Measurements from ENCODE around the gene DNM3.

The DNM3 gene

DNA sequence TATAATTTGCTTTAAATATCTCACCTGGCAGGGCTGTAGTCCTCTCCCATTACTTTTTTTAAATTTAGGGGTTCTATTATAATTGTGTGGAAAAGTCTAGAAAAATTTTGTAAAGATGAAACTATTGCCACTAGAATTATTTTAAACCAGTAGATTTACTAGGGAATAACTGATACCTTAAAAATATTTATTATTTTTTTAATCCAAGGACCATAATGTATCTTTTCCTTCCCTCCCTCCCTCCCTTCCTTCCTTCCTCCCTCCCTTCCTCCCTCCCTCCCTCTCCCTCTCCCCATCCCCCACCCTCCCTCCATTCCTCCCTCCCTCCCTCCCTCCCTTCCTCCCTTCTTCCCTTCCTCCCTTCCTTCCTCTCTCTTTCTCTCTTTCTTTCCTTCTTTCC lies 90.5 kb downstream of the DNM3 start:
- DNase-seq: no peak

DNA sequence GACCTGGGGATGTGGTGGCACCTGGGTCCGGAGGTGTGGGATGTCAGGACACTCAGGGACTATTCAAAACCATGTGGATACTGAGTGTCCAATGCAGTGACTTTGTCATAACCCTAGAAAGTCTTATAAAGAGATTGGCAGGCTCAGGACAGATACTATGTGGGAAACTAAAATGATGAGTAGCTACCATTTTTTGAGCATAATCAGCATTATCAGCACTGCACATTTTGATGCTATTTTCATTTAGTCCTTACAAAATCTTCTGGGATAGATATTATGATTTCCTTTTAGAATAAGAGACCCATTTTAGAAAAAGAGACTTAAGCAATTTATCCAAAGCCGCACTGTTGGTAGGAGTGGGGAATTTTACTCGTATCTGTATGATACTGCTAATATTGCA lies 93.4 kb downstream of the DNM3 start:
- DNase-seq: no peak

DNA sequence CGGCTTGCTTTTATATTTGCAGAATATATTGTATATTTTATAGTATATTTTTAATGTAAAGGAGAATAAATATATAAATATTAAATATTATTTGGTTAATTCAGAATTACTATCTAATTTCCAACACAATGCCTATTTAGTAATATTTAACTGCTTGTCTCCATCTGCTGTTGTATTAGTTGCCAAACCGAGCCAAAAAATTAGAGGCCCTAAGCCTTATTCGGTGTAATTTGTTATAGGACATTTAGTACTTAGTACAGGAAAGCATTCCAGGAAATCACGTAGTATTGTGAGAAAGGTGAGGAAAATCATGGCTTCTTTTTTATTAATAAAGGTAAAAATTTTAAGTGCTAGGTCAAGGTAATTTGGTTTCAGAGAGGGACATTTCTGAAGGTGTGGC lies 93.8 kb downstream of the DNM3 start:
- DNase-seq: no peak

DNA sequence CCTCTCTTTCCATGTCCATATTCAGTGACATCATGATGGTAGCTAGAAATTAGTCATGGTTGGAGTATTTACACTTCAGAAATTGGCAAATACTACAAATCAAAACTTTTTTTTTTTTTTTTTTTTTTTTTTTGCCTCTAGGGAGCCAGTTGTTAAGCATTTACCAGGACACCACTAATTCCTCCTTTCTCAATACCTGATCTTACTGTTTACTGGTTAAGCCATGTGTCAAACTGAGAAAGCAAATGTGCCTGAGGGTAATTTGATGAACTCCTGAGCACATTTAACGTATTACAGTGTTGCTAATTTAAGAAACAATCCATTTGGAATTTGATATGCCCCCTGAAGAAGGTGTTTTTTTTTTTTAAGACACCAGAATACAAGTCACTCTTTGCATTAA lies 94.4 kb downstream of the DNM3 start:
- DNase-seq: no peak

DNA sequence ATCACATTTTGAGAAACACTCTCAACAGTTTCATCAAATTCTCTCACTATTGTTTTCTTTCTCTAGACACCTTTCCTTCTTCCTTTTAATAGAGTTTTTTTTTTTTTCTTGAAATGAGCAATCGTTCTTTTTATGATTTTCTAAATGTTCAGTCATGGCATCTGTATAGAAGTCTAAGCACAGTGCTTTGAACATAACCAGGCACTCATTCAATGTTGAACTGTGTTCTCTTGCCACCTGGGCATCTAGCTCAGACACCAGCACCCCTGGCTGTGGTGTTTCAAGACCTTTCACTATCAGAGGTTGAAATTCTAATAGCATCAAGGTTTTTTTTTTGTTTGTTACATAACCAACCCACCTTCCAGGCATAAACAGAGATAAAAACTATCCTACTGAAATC lies 96.6 kb downstream of the DNM3 start:
- DNase-seq: no peak

DNA sequence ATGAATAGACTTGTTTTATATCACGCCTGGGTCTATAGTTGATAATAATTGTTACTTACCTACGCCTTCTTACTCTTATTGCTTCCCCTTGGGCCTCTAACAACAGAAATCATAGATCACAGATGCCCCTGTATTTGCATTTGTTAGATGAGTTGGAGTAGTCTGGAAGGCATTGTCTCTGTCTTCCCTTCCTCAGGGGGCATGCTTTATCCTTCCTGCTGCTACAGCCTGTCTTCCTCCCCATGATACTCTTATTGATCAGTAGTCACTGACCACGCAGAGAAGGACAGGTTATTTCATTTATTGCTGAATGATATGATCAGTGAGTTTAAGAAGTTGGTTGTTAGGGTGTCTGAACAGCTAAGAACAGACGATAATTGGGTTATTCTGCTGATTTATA lies 98.4 kb downstream of the DNM3 start:
- DNase-seq: no peak

DNA sequence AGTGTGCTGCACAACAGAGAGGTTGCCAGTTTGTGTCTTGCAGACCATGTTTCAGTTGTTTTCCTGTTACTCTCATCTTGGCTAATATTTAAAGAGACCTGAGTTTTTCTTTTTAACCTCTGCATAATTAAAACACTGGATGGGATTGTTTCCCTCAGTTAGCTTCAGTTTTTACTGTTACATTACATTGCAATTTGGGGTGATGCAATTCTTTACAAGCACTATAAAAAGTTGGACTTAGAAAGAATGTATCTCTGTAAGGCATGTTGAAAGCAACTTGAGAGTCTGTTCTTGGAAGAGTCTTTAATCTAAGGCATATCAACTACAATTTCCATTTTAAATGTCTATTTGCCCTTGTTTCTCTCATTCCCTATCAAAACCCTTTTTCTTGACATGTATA lies 99.1 kb downstream of the DNM3 start:
- DNase-seq: no peak

DNA sequence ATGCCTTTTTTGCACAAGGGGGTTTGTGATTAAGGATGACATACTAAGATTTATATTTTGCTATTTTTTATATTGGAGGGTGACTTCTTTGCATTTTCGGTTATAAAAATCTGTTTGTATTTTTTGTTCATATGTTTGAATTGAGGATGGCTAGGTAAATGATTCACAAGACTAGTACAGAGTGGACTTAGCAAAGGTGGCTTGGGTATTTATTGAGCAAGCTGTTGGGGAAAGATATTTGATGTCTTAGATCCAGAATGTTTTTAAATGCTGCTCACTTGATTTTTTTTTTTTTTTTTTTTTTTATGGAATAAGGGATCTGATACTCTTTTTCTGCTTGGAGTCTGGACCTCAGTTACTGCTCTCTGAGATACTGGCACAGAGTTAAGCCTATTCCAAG lies 100.6 kb downstream of the DNM3 start:
- no peak for DNase-seq

DNA sequence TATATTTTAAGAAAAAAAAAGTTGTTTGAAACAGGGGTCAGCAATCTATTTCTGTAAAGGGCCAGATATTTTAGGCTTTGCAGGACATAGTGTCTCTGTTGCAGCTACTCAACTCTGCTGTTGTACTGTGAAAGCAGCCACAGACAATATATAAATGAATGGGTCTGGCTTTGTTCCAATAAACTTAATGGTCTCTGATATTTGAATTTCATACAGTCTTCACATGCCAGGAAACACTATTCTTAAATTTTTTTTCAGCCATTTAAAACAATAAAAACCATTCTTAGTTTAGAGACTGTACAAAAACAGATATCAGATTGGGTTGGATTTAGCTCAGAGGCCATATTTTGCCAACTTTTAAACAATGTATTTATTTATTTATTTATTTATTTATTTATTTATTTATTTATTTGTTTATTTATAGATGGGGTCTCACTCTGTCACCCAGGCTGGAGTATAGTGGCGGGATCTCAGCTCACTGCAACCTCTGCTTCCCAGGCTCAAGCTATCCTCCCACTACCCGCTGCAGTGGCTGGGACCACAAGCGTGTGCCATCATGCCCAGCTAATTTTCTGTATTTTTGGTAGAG lies 102.8 kb downstream of the DNM3 start:
- DNase-seq: no peak

DNA sequence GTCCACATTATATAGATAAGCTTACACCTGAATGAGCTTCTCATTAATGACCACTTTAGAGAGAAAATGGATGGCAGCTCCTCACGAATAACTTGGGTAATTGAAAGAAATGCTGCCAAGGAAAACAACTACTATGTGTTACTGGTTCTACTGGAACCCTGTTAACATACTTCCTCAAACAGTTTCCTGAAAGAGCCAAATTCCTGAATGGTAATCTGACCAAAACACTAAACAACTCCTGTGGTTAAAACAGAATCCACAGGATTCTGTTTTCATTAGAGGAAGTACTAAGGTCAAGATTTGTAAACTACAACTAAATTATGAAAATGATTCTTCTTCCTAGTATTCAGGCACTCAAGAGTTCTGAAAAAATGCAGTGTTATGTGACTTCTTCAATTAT lies 107.2 kb downstream of the DNM3 start:
- no peak for DNase-seq

DNA sequence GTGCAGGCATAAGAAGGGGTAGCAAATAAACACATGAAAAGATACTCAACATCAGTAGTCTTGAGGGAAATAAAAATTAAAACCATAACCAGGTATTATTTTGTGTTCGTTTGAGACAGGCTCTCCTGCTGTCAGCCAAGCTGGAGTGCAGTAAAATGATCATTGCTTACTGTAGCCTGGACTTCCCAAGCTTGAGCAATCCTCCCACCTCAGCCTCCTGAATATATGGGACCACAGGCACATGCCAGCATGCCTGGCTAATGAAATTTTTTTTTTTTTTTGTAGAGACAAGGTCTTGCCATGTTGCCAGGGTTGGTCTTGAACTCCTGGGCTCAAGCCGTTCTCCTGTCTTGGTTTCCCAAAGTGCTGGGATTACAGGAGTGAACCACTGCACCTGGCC lies 108.0 kb downstream of the DNM3 start:
- DNase-seq: no peak

DNA sequence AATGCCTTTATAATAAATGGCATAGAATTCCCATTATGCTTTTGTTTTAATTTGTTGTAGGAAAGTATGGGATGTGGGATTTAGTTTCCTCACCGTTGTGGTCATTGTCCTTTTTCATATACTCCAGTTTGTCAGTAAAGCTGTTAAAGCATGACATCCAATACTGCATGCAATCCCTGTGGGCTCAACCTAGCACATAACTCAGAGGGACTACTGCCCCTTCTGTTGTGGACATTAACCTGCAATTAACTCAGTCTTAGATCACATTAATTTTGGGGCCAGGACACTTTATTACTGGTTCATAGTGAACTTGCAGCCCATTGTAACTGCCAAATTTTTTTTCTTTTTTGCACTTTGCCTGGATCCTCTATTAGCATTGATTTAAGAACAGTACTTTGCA lies 112.5 kb downstream of the DNM3 start:
- no peak for DNase-seq

DNA sequence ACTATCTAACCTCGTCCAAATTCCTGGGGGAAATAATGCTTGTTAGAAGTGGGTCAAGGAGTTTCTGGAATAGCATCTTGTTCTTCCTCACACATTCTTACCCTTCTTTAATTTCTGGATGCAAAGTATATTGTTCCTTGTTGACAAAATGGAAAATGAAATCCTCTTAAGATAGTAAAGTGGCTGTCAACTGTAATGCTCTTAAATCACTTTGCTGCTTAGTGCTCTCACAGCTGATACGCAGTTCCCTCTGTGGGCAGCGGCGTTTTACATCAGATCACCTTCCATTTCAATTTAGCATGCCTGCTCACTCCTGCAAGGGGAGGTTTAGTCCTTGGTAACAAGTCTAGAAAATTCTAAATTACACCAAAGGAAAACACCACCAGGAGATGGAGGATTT lies 113.1 kb downstream of the DNM3 start:
- no peak for DNase-seq

DNA sequence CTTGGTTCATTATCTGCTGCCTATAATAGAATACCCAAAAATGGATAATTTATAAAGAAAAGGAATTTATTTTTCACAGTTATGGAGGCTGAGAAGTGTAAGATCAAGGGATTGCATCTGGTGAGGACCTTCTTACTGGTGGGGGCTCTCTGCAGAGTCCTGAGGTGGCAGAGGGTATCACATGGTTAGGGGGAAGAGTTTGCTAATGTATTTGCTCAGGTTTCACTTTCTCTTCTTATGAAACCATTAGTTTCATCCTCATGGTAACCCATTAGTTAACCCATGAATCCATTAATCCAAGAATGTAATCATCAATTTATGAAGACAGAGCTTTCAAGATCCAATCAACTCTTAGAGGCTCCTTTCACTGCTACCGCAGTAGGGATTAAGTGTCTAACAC lies 120.6 kb downstream of the DNM3 start:
- DNase-seq: no peak

DNA sequence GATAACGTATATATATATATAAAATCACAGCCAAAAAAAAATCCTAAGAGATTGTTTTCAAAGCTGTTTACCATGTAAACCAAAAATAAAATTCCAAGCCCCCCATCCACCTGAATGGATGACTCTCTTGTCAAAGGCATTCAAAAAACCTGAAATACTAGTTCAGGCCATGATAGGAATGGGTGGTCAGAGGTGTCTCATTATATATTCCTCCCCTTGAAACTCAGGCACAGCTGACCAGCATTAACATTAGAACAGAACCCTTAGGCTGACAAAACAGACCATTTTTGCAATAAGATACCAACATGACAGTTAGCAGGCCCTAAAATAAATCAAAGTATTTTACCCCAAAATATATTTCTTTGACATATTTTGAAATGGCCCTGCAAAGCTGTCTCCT lies 122.5 kb downstream of the DNM3 start:
- DNase-seq: no peak

DNA sequence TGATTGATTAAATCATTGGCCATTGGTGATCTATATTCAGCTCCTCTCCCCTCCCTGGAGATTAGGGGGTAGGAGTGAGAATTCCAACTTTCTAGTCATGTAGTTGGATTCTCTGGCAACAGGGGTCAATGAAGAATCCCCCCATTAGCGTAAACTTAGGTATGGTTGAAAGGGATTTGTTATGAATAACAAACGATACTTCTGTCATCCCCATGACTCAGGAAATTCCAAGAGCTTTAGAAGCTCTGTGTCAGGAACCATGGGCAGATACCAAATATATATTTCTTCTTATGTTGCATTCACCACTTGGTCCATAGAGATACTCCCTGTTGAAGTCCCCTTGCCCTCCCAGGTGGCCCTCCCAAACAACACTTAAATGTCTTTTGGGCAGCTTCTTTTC lies 124.5 kb downstream of the DNM3 start:
- no peak for DNase-seq

DNA sequence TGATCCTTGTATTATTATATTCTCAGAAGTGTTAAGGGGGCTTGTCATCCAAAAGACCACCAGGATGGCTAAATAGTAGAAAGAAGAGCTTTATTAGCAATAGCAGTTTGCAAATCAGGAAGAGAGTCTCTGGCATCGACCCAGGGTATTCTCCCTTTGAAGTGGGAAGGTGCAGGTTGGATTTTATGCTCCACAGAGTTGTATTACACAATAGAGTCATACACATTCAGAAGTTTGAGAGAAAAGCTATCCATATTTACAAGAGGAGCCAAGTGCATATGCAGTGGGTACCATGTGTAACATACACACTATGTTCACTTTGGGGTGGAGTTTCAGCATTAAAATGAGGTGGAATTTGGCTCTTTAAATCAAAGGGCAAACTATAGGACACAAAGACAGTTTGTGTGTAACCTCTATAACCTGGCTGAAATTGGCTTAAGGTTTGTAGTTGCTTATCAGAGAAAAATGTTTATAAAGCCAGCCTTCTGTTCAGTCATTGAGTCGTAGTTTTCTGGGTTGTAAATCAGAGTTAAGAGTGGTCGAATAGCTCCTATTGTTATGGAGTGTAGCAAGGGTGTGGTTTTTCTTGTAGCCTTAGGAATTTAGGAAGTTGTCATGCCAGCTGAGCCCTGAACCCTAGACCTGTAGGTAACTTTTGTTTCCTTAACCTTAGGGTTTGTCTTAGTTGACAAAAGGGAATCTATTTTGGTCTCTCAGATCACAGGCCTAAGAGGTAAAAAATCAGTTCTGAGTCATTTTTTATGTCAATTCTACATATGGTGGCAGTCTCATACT lies 125.3 kb downstream of the DNM3 start:
- no peak for DNase-seq

DNA sequence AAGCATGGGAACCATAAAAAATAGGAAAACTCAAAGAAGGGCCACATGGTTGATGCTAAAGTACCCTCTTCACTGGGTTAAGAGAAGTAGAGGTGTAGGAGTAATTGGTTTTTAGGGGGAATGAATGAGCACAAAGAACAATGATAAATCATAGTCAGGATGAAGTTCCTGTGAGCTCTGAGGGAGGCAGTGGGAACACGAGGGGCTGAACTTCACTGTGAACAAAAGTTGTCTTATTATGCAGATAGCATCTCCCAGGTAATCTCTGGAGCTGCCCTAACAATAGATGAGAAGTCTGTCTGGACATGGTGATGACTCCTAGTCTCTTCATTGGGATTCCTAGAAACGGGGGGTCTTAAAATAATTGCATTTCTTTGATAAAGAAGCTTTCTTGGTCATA lies 127.9 kb downstream of the DNM3 start:
- no peak for DNase-seq

DNA sequence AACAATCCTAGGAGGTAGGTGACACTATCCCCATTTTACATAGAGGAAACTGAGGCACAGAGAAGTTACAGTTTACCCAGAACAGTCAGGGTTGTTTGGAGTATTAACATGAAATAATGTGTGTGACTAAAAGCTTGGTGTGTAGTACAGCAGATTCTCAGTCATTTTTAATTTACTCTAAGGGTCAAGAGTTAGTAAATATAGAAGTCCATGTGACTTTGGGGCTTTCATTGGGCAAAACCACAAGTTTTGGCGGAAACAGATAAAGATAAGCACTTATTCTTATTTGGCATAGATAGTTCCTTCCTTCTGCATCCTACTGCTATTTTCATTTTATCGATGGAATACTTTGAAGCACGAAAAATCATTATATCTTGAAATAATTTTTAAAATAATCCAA lies 128.5 kb downstream of the DNM3 start:
- no peak for DNase-seq

DNA sequence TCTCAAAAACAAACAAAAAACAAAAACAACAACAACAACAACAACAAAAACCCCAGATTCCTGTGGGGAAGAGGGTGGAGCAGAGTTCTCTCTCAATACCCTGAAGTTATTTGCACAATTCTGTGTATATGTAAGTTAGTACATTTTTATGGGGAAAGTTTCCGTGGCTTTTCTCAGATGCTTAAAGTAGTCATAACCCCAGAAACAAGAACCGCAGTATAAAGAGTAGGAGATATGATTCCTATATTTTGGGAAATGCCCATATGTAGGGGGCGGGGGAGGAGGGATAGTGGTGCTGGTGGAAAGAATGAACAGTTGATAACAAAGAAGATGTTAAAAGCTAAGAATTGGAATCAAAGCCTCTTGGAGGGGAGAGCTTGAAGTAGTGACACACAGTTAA lies 131.5 kb downstream of the DNM3 start:
- DNase-seq: no peak

DNA sequence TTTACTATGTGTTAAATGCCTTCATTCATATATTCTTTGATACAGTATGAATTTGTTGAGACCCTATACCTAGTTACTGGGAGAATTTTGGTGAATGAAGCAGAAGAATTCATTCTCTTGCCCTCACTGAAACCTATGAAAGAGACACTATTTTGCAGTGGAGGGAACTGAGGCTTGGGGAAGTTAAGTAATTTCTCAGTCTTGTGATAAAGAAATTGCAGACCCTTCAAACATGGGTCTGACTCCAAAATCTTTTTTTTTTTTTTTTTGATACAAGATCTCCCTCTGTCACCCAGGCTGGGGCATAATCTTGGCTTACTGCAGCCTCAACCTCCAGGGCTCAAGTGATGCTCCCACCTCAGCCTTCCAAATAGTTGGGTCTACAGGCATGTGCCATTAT lies 132.1 kb downstream of the DNM3 start:
- no peak for DNase-seq

DNA sequence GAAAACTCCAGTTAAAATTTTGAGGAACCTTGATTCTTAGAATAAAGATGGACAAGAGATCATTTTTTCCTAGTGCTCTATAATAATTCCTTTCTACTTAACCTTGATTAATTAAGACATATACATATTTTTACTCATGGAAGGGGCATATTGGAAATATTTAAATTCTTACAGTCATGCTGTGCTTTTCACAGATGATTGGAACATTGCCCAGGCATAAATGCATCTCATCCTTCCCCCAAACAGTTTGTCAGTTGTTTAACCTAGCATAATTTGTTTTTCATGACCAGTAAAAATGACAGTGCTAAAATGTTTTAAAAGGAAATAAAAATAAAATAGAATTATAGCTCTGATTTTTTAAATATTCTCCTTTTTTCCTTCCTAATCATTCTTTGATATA lies 140.0 kb downstream of the DNM3 start:
- no peak for DNase-seq

DNA sequence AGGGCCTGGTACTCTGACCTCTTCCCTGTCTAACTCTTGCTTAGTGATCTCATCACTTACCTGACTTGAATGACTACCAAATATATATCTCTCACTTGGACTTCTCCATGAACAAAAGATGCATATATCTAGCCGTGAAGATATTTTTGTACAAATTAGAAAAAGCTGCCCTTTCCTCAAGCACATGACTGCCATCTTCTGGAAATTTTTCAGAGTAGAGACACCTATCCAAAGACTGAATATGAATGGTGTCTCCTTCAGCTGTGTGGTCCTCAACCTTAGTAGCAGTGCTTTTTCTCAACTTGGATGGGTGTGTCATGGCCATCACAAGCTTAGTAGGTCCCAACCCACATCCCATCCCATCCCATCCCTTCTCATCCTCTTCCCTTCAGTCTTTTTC lies 142.3 kb downstream of the DNM3 start:
- DNase-seq: no peak

DNA sequence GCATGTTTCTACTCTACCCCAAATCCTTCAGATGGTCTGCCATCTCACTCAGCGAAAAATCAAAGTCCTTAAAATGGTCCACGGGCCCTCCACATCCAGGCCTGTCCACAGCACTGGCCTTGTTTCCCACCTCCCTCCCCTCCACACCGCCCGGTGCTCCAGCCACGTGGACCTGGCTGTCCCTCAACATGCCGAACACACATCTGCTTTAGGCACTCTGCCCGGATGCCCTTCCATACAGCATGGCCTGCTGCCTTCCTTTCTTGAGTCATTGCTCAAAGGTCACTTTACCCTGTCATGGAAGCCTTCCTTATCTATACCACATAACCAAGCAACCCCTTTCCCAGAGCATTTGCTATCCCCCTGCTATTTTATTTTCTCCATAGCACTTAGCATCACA lies 143.0 kb downstream of the DNM3 start:
- no peak for DNase-seq

DNA sequence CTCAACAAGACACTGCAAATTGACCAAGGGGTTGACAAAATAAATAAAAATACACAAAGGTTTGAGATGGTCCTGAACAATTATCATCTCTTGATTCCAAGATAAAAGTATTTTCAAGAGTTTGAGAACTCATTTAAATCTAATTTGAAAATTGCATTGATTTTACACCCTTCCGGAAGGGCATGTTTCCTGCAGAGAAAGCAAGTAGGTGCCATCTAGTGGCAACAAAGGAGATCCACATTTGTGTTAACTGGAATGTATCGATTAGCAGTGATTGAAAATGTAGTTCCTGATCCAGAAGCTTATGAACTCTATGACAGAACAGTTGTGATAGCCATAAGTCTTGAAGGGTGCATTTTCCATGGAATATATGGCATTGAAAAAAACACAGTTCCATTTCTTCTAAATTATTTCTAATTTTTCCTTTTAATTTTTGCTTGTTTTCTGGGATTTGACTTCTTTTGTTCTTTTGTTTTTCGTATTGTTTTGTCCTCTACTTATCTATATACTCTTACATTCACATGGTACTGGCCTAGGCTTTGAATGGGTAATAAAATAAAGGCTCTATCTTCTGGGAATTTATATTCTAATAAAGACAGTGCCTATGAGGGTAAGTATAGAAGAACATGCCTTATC lies 143.7 kb downstream of the DNM3 start:
- DNase-seq: no peak
